ENCODE data around the gene RPL39L. TPM values are rescaled to one million over a fixed set of nuclear protein-coding genes. Genes with fewer than 3 reads are reported as not detected.

The RPL39L gene
- total and polyA plus RNA-seq, 2 of the 4 experiments (the other 2 are of a cell fraction): 18.1 to 34.6 TPM

GRCh38 chr3:187145149-187145895, 6.0 kb upstream of the RPL39L start:
- no peak overlapping the region for H3K4me3 ChIP-seq (ENCODE audit: insufficient read depth, low read depth, low read length)
- H4K8ac ChIP-seq (ENCODE audit: low read depth in 2 of 2, low read length in 2 of 2): no peak overlapping the region
- no peak for TF ChIP-seq FOS (IDR thresholded peaks at IDR 0.05; ENCODE audit: low read depth, low read length)
- TF ChIP-seq POLR2A (IDR thresholded peaks at IDR 0.05; ENCODE audit: low read depth, low read length): no peak
- no peak for TF ChIP-seq CHD1 (IDR thresholded peaks at IDR 0.05; ENCODE audit: low read depth, low read length)
- no peak for TF ChIP-seq ELK1 (IDR thresholded peaks at IDR 0.05; ENCODE audit: borderline replicate concordance, low read depth, low read length)
- no peak for TF ChIP-seq RAD21 (IDR thresholded peaks at IDR 0.05; ENCODE audit: low read length)
- TF ChIP-seq MAZ (IDR thresholded peaks at IDR 0.05; ENCODE audit: borderline replicate concordance, low read depth, low read length): no peak
- no peak for TF ChIP-seq RFX5 (IDR thresholded peaks at IDR 0.05; ENCODE audit: low read depth, low read length)
- TF ChIP-seq BHLHE40 (IDR thresholded peaks at IDR 0.05; ENCODE audit: low read depth, low read length): no peak
- no peak for TF ChIP-seq CEBPB (IDR thresholded peaks at IDR 0.05; ENCODE audit: low read depth, low read length)
- TF ChIP-seq CTCF (conservative IDR thresholded peaks at IDR 0.05; ENCODE audit: low read depth, low read length): no peak
- TF ChIP-seq NFE2L2 (IDR thresholded peaks at IDR 0.05; ENCODE audit: low read depth, low read length): no peak
- no peak for TF ChIP-seq USF2 (IDR thresholded peaks at IDR 0.05; ENCODE audit: low read depth, low read length)
- no peak for TF ChIP-seq SMC3 (IDR thresholded peaks at IDR 0.05; ENCODE audit: low read depth, low read length)
- TF ChIP-seq MAFK (IDR thresholded peaks at IDR 0.05; ENCODE audit: low read depth, low read length): no peak
- TF ChIP-seq RCOR1 (IDR thresholded peaks at IDR 0.05; ENCODE audit: insufficient replicate concordance, low read length): no peak
- no peak for TF ChIP-seq MXI1 (IDR thresholded peaks at IDR 0.05; ENCODE audit: borderline replicate concordance, low read depth, low read length)

More at GRCh38 chr3:187145149-187145895, 6.0 kb upstream of the RPL39L start:
- H3K14ac ChIP-seq (replicated peaks; ENCODE audit: low read depth, low read length): no peak overlapping the region
- ATAC-seq (ENCODE audit: low read depth) (no peak), DNase-seq (no peak)
- H2AFZ ChIP-seq (replicated peaks; ENCODE audit: low read length, poor library complexity): no peak overlapping the region
- no peak overlapping the region for H2AK5ac ChIP-seq (ENCODE audit: low read depth, low read length)
- intact Hi-C loops (cut with micrococcal nuclease) (no loop called here), in situ Hi-C loops (cut with MboI; ENCODE audit: low sequenced_read_pairs) (no loop called here), dilution Hi-C loops (cut with HindIII; ENCODE audit: low sequenced_read_pairs, unreplicated experiment) (no loop called here)
- H3K9ac ChIP-seq (ENCODE audit: low read depth, low read length): no peak overlapping the region
- WGBS, 2 experiments (ENCODE audit: extremely low coverage in 2 of 2, insufficient read length in 1 of 2): 57% methylated on average over 2 of the region's 3 CpGs; no CpG with 5 or more reads in 1 of the 2 experiments
- H3K27ac ChIP-seq (ENCODE audit: insufficient read depth, low read length): no peak overlapping the region
- no peak overlapping the region for H2BK120ac ChIP-seq (ENCODE audit: low read depth, low read length)
- H4K91ac ChIP-seq (ENCODE audit: insufficient read depth, low read depth, low read length): no peak overlapping the region
- H3K79me1 ChIP-seq (ENCODE audit: low read depth in 1 of 2, low read length in 2 of 2): no peaks in the 10 kb centered on the region
- H3K18ac ChIP-seq (ENCODE audit: low read depth, low read length): no peak overlapping the region
- no peaks in the 10 kb centered on the region for H3K36me3 ChIP-seq (ENCODE audit: control insufficient read depth, insufficient read depth, low read length)
- H3K56ac ChIP-seq (ENCODE audit: extremely low read depth, insufficient read depth, low read length): no peak overlapping the region
- H2BK20ac ChIP-seq (ENCODE audit: low read depth, low read length): no peak overlapping the region
- ChIA-PET POLR2A (ENCODE audit: unreplicated experiment) (no interaction called here), CTCF (no interaction called here)
- no peaks in the 10 kb centered on the region for H3K9me1 ChIP-seq (ENCODE audit: insufficient read depth, low read length)
- no peak overlapping the region for H4K5ac ChIP-seq (ENCODE audit: low read depth, low read length)
- H3K27me3 ChIP-seq (ENCODE audit: control insufficient read depth, insufficient read depth, low read length): peaks cover 16% of the 10 kb centered on the region
- no peaks in the 10 kb centered on the region for H4K20me1 ChIP-seq (ENCODE audit: insufficient read depth, low read length)
- H2AK9ac ChIP-seq (replicated peaks; ENCODE audit: low read depth, low read length, poor library complexity): no peak overlapping the region
- no TSS peak for BruUV-seq (replicated peaks)
- H2BK15ac ChIP-seq (ENCODE audit: low read depth, low read length): no peak overlapping the region
- H2BK5ac ChIP-seq (ENCODE audit: low read depth, low read length, poor library complexity, severe bottlenecking): no peak overlapping the region
- H3K9me3 ChIP-seq (ENCODE audit: control insufficient read depth, insufficient read depth, low read length): peaks cover 3% of the 10 kb centered on the region; the same call in 1 of the 2 replicates
- H3K23ac ChIP-seq (ENCODE audit: low read depth, low read length): no peak overlapping the region
- H3K4me1 ChIP-seq (ENCODE audit: control insufficient read depth, insufficient read depth, low read length): no peaks in the 10 kb centered on the region
- H3K4me2 ChIP-seq (ENCODE audit: low read depth, low read length): no peak overlapping the region
- no peak overlapping the region for H3K4ac ChIP-seq (ENCODE audit: low read depth, low read length)

Measured in IMR-90 (cell line).